Measurements from ENCODE around the gene SAMD14. TPM values are rescaled to one million over a fixed set of nuclear protein-coding genes. Genes with fewer than 3 reads are reported as not detected.
A peak's percentile ranks its signal among the peaks of the same experiment; 100 is the strongest.

SAMD14 gene
- total and polyA plus RNA-seq, 2 donors (not counting 1 experiment from before 2014, with no cell fraction given) = 2.1 to 3.8 TPM

- DNase-seq (ENCODE audit: low read depth in 2 of 2) = no peak
- TF ChIP-seq CTCF (conservative IDR thresholded peaks at IDR 0.05 in 1 of 2, IDR thresholded peaks at IDR 0.05 in 1 of 2; ENCODE audit: low read depth in 1 of 2, low read length in 2 of 2) (no peak), EZH2 (IDR thresholded peaks at IDR 0.05; ENCODE audit: low read length, missing control alignments) (no peak)
- Histone ChIP-seq H3K9me3 (ENCODE audit: control insufficient read depth, insufficient read depth, low read depth, low read length) (no peaks in the 10 kb centered on the region), H4K20me1 (ENCODE audit: control insufficient read depth, extremely low read depth, insufficient read depth, low read length) (no peaks in the 10 kb centered on the region), H3K4me1 (ENCODE audit: control insufficient read depth, extremely low read depth, insufficient read depth, low read length) (no peaks in the 10 kb centered on the region), H3K27ac (ENCODE audit: insufficient read depth, low read length) (no peak overlapping the region), H3K27me3 (ENCODE audit: control insufficient read depth, insufficient read depth, low read length) (no peaks in the 10 kb centered on the region), H3K79me2 (ENCODE audit: control insufficient read depth, insufficient read depth, low read length) (no peaks in the 10 kb centered on the region), H3K36me3 (ENCODE audit: control insufficient read depth, insufficient read depth, low read length) (peaks cover 59% of the 10 kb centered on the region), H3K4me2 (ENCODE audit: extremely low read depth, insufficient read depth, low read length) (no peak overlapping the region), H2AFZ (ENCODE audit: low read length) (no peak overlapping the region), H3K9ac (ENCODE audit: insufficient read depth, low read length) (no peak overlapping the region), H3K4me3 (replicated peaks in 1 of 4; ENCODE audit: control extremely low read depth in 1 of 4, insufficient read depth in 1 of 4, low read depth in 3 of 4, low read length in 4 of 4) (no peak overlapping the region)
Observed at GRCh38 chr17:50075446-50076032, 54.4 kb downstream of the SAMD14 start.

GRCh38 chr17:50074227-50074626, 55.7 kb downstream of the SAMD14 start:
- TF ChIP-seq CTCF (conservative IDR thresholded peaks at IDR 0.05 in 1 of 2, IDR thresholded peaks at IDR 0.05 in 1 of 2; ENCODE audit: low read depth in 1 of 2, low read length in 2 of 2) (no peak), EZH2 (IDR thresholded peaks at IDR 0.05; ENCODE audit: low read length, missing control alignments) (no peak)
- no peak overlapping the region for H3K9ac ChIP-seq (ENCODE audit: insufficient read depth, low read length)
- no peaks in the 10 kb centered on the region for H3K4me1 ChIP-seq (ENCODE audit: control insufficient read depth, extremely low read depth, insufficient read depth, low read length)
- no peak overlapping the region for H3K4me2 ChIP-seq (ENCODE audit: extremely low read depth, insufficient read depth, low read length)
- H3K4me3 ChIP-seq (replicated peaks in 1 of 4; ENCODE audit: control extremely low read depth in 1 of 4, insufficient read depth in 1 of 4, low read depth in 3 of 4, low read length in 4 of 4) = no peak overlapping the region
- peaks cover 2% of the 10 kb centered on the region for H3K79me2 ChIP-seq (ENCODE audit: control insufficient read depth, insufficient read depth, low read length)
- H3K27ac ChIP-seq (ENCODE audit: insufficient read depth, low read length) = no peak overlapping the region
- no peak for DNase-seq (ENCODE audit: low read depth in 2 of 2)
- H2AFZ ChIP-seq (ENCODE audit: low read length) = no peak overlapping the region
- no peaks in the 10 kb centered on the region for H4K20me1 ChIP-seq (ENCODE audit: control insufficient read depth, extremely low read depth, insufficient read depth, low read length)
- H3K9me3 ChIP-seq (ENCODE audit: control insufficient read depth, insufficient read depth, low read depth, low read length) = no peaks in the 10 kb centered on the region
- H3K27me3 ChIP-seq (ENCODE audit: control insufficient read depth, insufficient read depth, low read length) = no peaks in the 10 kb centered on the region
- peaks cover 54% of the 10 kb centered on the region for H3K36me3 ChIP-seq (ENCODE audit: control insufficient read depth, insufficient read depth, low read length)

GRCh38 chr17:50072925-50073324, 57.0 kb downstream of the SAMD14 start:
- Histone ChIP-seq H3K4me3 (replicated peaks in 1 of 4; ENCODE audit: control extremely low read depth in 1 of 4, insufficient read depth in 1 of 4, low read depth in 3 of 4, low read length in 4 of 4) (no peak overlapping the region), H3K79me2 (ENCODE audit: control insufficient read depth, insufficient read depth, low read length) (peaks cover 6% of the 10 kb centered on the region), H3K9ac (ENCODE audit: insufficient read depth, low read length) (no peak overlapping the region), H3K36me3 (ENCODE audit: control insufficient read depth, insufficient read depth, low read length) (peaks cover 49% of the 10 kb centered on the region), H3K4me1 (ENCODE audit: control insufficient read depth, extremely low read depth, insufficient read depth, low read length) (no peaks in the 10 kb centered on the region), H4K20me1 (ENCODE audit: control insufficient read depth, extremely low read depth, insufficient read depth, low read length) (no peaks in the 10 kb centered on the region), H2AFZ (ENCODE audit: low read length) (no peak overlapping the region), H3K4me2 (ENCODE audit: extremely low read depth, insufficient read depth, low read length) (no peak overlapping the region), H3K9me3 (ENCODE audit: control insufficient read depth, insufficient read depth, low read depth, low read length) (no peaks in the 10 kb centered on the region), H3K27ac (ENCODE audit: insufficient read depth, low read length) (no peak overlapping the region), H3K27me3 (ENCODE audit: control insufficient read depth, insufficient read depth, low read length) (no peaks in the 10 kb centered on the region)
- DNase-seq (ENCODE audit: low read depth in 2 of 2) = peak in 1 of 2 donors; percentile 53
- TF ChIP-seq CTCF (conservative IDR thresholded peaks at IDR 0.05 in 1 of 2, IDR thresholded peaks at IDR 0.05 in 1 of 2; ENCODE audit: low read depth in 1 of 2, low read length in 2 of 2) (no peak), EZH2 (IDR thresholded peaks at IDR 0.05; ENCODE audit: low read length, missing control alignments) (no peak)
